Measurements from ENCODE around the gene DUS2.

GRCh38 chr16:68035227-68035626 lies 12.1 kb downstream of the DUS2 start:
- TF ChIP-seq EP300 (IDR thresholded peaks at IDR 0.05) (no peak), CTCF (IDR thresholded peaks at IDR 0.05) (no peak), POLR2AphosphoS5 (IDR thresholded peaks at IDR 0.05) (no peak)

All from stomach (tissue), 4 donors.